ENCODE results near the gene CTNNA1. TPM values are rescaled to one million over a fixed set of nuclear protein-coding genes. Genes with fewer than 3 reads are reported as not detected.
"Not testable (repeated sequence)": the region's sequence is repeated elsewhere in the genome, so short reads cannot be mapped to it uniquely, and the experiment has no call there.

Gene CTNNA1
- total RNA-seq, 1 experiment from 2014 or later, result 240 TPM

DNA sequence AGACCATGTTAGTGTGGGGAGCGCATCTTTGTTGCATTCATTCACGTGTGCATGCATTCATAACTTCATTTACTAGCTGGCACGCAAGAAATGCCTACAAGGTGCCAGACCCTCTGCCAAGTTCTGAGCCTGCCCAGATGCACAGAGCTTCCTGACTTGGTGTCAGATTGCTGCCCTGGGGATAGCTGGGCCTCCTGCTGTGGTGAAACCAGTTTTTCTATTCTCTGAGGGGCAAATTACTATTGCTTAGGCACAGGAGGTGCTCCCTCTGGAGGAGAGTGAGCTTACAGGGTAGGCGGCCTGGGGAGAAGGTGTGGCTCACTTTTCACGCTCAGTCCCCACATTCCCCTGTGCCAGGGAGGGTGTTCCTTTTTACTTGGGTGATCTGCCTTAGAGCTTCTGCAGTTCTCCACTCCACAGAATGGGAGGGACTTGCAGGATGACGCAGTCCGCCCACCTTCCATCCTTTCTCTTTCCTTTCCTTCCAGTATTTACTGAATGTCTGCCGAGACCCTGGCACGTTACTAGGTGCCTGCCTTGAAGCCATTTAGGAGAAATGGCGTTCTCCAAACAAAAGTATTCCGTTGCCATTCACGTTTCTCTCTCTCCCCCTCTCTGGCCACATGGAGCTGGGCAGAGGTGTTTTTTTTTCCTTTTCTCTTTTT, 27.9 kb upstream of the CTNNA1 start:
- DNase-seq (ENCODE audit: low read depth), result peak; percentile 55

DNA sequence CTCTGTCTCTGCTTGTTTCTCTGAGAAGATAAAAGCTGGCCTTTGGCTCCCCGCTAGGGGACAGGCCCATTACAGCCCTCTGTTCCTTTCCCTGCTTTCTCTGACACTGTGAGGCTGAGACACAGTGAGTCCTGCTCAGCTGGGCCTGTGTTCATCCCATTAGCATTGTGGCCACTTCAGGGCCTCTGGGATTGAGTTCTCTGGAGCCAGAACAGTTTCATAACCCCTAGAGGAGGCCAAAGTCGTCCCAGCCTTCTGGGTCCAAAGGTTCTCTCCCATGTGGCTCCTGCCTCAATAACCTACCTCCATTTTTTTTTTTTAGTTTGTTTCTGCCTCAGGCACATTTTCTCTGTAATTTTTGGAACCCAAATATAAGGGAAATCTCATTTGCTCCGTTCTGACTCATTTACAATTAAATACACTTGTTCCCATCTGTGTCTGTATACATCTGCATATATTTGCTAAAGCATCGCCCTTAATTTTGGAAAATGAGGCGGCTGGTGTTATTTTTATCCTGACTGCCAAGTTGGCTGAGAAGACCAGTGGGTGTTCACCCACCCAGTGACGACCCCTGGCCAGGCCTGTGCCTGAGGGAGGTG, 27.3 kb upstream of the CTNNA1 start:
- no peak for DNase-seq (ENCODE audit: low read depth)

DNA sequence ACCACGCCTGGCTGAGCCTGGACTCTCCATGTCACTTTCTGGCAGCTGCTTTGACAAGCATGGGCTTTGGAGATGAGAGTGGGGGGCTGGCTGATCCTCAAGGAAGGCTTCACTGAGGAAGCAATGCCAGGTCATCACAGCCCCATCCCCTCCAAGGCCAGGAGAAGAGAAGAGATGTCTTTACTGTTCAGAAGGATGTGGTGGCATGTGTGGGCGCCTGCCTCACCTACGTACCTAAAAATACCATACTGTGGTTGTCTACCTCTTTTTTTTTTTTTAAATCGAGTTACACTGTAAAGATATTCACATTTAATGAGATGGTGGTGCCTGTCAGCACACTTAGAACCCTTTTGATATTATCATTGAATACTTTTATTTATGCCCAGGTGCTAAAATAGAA, 26.4 kb upstream of the CTNNA1 start:
- no peak for DNase-seq (ENCODE audit: low read depth)

DNA sequence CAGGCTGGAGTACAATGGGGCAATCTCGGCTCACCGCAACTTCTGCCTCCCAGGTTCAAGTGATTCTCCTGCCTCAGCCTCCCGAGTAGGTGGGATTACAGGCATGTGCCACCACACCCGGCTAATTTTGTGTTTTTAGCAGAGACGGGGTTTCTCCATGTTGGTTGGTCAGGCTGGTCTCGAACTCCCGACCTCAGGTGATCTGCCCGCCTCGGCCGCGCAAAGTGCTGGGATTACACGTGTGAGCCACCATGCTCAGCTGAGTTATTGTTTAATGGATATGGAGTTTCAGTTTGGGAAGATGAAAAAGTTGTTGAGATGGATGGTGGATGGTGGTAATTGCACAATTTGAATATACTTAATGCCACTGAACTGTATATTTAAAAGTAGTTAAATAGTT, 22.7 kb upstream of the CTNNA1 start:
- DNase-seq (ENCODE audit: low read depth), result not testable (repeated sequence)

DNA sequence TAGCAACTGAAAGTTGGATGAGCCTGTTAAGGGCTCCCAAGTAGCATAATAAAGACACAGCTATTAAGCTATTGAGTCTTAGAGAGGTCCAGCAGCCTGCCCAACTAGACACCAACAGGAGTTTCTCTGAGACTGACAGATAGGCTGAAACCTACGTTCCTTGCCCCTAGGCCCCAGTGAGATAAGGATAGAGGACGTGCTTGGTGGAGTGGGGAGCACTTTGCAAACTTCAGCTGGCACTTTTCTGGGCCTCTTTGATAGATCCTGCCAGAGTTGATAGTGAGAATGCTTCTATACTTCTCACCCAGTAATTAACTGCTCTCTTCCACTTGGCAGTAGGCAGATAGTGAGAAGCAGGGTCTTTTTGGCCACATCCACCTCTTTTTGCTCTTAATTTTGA, 20.8 kb upstream of the CTNNA1 start:
- DNase-seq (ENCODE audit: low read depth), result no peak

DNA sequence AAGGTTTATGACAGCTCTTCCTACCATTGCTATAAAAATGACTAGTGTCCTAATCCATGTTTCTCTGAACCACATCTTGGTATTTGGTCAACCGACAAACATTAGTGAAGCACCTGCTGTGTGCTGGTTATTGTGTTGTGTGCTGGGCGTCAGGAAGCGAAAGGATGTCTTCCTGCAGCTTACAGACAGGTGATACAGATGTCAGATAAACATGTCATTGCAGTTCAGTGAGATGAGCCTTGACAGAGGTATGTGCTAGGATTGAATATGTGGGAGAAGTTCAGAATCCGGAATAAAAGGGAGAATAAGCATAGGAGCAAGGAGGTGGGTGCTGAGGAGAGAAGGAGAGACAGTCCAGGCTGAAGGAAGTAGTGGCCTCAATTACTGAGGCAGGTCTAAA, 20.3 kb upstream of the CTNNA1 start:
- DNase-seq (ENCODE audit: low read depth), result no peak

DNA sequence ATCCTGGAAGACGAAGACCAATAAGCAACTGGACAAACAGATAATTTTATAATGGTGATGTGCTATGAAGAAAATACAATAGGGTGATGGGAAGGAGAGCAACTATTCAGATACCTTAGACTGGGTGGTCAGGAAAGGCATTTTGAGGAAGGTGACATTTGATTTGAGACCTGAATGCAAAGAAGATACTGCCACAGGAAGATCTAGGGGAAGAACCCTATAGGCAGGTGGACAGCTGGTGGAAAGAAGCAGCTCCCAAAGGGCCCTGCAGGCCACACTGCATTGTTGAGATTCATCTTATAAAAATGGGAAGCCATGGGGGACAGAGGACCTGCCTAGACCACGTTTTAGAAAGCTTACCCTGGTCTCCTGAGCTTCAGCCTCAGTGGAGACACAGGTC, 19.7 kb upstream of the CTNNA1 start:
- DNase-seq (ENCODE audit: low read depth), result no peak

DNA sequence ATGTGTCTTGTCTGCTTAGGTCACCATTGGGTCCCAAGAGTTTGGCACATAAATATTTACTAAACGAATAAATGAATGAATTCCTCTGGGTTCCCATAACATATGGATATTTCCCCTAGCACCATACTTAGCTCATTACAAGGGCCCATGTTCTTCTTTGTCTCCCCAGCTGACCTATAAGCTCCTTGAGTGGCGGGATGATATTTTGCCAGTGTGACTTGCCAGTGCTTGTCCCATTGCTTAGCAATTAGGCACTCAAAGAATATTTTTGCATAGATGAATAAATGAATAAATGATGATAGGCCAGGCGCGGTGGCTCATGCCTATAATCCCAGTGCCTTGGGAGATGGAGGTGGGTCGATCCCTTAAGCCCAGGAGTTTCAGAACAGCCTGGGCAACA, 16.9 kb upstream of the CTNNA1 start:
- no peak for DNase-seq (ENCODE audit: low read depth)

DNA sequence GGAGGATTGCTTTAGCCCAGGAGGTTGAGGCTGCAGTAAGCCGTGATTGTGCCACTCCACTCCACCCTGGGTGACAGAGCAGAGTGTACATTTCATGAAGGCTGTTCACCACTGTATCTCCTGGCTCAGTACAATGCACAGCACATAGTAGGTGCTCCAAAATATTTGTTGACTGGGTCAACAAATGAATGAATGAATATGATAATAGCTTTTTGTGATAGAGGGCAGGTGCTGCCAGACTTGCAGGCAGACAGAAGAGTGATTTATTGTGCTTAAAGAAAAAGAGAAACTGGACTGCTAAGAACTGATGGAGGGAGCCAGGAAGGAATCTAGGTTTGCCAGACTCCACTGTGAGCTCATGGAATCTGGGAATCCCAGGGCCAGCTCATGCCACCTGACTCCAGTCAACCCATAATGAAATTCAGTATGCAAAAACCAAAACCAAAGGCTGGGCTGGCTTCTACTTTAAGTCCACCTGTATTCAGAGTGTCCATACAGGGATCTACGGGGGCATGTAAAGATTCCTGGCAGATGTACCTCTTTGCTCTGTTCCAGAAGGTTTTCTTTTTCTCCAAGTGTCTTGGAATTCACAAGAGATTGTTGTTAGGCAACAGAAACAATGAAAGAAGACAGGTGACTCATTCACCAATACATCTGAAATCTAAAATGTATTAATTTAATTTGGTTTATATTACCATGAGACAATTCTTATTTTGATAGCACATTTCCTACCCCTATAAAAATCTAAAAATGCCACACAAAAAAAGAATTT, 15.5 kb upstream of the CTNNA1 start:
- no peak for DNase-seq (ENCODE audit: low read depth)

DNA sequence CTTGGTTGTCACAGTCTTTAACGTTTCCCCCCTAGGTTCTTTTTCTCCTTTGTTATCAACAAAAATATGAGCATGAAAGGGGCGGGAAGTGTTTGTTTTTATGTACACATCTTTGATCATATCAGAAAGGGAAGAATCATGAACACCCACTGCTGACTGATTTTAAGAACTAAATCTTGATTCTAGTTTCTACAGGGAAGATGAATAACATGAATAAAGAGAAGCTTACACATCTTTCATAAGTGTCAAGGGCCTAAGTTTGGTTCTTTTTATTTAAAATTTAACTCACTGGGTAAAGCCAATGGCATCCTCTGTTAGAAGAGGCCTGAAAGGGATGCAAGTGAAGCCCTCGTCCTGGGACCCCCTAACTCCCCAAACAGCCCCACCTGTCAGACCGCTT, 14.8 kb upstream of the CTNNA1 start:
- DNase-seq (ENCODE audit: low read depth), result no peak

DNA sequence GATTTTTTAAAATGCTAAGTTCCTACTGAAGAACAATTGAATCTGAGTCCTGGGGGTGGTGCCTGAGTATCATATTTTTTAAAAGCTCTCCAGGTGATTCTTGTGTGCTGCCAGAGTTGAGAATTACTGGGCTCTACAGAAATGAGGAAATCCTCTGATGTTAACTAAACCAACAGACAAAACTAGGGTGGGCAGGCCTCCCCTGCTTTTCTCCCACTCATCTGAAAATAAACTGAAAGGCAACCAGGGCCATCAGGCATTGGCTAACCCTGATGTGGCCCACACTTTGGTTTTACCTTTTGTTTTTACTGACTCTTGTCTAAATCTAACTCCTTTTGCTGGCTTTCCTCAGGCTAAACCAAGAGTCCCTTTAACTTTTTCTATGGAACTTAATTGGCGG, 13.3 kb upstream of the CTNNA1 start:
- DNase-seq (ENCODE audit: low read depth), result no peak

DNA sequence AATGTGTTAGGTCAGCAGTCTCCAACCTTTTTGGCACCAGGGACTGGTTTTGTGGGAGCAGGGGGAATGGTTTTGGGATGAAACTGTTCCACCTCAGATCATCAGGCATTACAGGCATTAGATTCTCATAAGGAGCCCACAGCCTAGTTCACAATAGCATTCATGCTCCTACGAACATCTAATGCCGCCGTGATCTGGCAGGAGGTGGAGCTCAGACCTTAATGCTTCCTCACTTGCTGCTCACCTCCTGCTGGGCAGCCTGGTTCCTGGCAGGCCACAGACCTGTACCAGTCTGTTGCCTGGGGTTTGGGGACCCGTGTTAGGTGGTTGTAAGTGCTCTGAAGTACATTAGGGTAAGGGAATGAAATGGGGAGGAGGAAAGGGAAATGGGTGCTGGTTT, 9.7 kb upstream of the CTNNA1 start:
- no peak for DNase-seq (ENCODE audit: low read depth)

DNA sequence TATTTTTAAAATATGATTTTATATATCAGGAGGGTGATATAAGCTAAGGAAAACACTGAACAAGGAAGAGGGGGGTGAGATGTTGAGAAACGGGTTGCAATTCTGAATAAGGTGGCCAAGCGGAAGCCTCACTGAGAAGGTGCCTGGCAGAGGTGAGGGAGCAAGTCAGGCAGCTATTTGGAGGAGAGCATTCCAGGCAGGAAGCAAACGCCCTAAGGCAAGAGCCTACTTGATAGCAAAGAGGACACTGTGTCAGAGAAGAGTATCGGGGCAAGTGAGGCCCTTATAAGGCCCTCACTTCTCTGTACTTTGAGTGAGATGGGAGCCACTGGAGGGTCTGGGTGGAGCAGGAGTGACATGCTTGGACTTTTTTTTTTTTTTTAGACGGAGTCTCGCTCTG, 8.0 kb upstream of the CTNNA1 start:
- no peak for DNase-seq (ENCODE audit: low read depth)

DNA sequence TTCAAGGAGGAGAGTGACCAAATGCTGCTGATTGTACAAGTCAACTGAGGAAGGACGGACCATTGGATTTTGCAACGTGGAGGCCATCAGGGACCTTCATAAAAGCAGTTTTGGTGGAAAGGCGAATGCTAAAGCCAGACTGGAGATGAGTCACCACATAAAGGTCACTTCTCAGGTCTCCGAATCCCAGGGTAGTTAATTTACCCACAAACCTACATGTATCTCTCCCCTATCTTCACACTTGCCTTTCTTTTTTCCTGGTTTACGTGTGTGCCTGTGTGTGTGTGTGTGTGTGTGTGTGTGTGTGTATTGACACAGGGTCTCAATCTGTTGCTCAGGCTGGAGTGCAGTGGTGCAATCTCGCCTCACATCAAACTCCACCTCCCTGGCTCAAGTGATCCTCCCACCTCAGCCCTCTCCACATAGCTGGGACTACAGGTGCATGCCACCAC, 4.6 kb upstream of the CTNNA1 start:
- peak; percentile 45 for DNase-seq (ENCODE audit: low read depth)

DNA sequence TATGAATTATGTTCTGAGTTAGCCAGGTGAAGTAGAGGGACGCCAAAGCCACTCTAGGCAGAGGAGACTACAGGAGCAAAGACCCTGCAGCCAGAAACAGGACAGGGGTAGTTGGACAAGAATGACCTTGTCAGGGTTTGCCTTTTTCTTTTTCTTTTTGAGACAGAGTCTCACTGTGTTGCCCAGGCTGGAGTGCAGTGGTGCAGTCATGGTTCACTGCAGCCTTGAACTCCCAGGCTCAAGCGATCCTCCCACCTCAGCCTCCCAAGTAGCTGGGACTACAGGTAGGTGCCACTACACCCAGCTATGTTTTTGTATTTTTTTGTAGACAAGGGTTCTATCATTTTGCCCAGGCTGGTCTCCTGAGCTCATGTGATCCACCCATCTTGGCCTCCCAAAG, 1.9 kb upstream of the CTNNA1 start:
- DNase-seq (ENCODE audit: low read depth), result not testable (repeated sequence)

DNA sequence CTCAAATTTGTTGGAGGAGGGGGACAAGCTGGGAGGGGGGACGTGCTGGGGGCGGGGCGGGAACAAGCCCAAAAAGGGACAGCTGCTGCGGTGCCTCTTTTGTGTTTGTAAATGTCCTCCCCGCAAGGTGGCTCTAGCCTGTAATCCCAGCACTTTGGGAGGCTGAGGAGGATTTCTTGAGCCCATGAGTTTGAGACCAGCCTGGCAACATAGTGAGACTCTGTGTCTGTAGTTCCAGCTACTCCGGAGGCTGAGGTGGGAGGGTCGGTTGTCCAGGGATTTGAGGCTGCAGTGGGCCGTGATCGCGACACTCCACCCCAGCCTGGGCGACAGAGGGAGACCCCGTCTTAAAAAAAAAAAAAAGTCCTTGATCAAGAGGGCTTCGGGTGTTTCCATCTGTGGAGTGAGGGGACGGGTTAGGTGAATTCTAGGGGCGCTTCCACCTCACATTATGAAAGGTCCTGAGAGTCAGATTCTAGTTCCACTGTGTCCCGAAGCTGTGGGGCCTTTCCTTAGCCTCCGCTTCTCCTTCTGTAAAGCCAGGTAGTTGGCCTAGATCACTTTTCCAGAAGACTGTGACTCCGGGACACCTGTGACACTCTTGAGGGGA, 779 bp upstream of the CTNNA1 start:
- peak; percentile 22 for DNase-seq (ENCODE audit: low read depth)

DNA sequence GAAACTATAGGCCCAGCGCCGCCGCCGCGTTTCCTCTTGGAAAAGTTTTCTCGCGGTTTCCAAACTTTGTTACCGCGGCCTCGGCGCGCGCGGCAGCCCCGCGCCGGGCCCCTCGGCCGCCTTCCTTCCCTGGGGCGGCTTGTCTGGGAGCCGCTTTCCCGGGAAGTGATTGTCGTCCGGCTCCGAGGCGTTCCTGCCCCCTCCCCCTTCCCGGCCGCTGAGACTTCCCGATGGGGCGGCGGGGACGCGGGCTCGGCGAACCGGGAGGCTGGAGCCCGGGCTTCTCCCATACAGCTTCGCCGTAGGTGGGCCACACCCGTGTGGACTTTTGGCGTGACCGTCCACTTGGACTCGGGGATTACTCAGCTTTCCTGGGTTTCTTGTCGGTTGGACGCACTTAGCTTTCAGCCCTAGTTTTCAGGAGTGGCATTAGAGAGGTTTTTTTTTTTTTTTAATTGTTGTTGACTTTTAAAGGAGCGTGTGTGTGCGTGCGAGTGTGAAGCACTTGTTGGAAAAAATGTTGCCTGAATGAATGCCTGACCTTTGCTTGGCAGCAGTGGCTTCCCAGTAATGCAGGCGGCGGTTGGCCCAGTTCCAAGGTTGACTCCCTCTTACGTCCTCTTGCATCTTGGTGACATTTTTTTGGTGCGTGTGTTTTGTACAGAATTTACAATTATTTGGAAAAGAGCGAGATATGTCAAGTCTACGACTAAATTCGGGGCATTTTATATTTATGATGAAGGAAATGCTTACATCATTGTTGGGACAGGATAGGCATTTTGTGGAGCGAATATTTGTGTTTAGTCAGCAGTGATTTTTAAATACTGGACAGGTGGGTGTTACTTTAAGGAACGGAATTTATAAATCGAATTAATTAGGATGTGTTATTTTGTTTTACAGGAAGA, 821 bp downstream of the CTNNA1 start:
- DNase-seq (ENCODE audit: low read depth), result peak; percentile 82

DNA sequence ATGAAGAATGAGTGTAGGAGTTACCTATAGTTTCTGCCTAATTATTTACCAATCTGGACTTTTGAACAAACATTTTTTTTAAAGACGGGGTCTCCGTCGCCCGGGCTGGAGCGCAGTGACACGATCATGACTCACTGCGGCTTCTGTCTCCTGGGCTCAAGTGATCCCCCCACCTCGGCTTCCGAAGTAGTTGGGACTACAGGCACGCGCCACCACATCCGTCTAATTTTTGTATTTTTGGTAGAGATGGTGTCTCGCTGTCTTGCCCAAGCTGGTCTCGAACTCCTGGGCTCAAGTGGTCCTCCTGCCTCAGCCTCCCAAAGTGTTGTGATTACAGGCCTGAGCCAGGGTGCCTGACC, 1.5 kb downstream of the CTNNA1 start:
- peak; percentile 87 for DNase-seq (ENCODE audit: low read depth)

DNA sequence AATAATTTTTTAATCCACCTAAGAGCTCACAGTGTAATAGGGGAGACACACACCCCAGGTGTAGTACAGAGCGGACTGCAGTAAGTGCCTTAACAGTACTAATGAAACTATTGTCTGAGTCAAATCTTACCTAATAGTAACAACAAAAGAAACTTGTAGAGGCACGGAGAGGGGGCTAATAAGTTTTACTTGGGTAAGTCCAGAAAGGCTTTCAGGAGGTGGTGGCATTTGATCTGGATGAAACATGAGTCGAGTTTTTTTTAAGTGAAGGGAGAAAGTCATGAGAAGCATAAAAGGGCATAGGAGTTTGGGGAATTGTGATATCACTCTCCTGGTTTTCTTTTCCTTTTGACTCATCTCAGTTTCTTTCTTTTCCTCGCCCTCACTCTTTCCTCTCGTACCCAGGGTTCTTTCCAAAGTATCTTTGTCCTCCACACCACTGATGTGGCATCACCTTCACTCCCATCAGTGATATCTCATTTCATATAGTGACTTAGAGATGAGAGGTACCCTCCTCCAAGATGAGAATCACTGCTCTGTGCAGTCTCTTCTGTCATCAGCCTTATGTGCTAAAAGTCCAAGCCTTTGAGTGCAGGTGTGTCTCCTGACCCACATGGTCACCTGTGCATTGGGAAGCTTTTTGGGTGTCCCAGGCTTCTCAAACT, 2.0 kb downstream of the CTNNA1 start:
- DNase-seq (ENCODE audit: low read depth), result no peak

DNA sequence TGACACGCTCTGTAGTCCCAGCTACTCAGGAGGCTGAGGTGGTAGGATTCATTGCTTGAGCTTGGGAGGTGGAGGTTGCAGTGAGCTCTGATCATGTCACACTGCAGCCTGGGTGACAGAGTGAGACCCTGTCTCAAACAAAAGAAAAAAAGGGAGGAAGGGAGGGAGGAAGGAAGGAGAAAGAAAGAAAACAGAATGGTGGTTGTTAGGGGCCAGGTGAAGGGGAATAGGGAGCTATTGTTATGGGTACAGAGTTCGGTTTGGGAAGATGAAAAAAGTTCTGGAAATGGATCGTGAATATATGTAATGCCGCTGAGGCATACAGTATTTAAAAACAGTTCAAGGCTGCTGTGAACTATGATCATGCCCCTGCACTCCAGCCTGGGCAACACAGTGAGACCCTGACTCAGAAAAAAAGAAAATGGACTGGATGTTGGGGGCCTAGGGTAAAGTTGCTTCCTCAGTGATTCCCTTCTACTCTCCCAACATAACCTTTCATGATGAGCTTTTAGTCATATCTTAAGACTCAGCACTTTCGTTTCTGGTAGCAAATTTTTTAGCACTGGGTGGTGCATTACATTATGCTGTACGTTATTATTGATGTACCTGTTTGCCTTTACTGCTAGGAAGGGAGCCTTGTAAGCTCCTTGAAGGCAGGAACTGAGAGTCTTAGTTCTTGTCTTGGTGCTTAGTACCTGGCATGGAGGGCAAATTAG, 4.0 kb downstream of the CTNNA1 start:
- no peak for DNase-seq (ENCODE audit: low read depth)
